Activated CD8-positive, alpha-beta memory T cell treated with anti-CD3 and anti-CD28 coated beads, Interleukin-2, amount 50 U/mL, for 24 hours (primary cell): ENCODE data around the gene CHRNA9.
"Not testable (repeated sequence)": the region's sequence is repeated elsewhere in the genome, so short reads cannot be mapped to it uniquely, and the experiment has no call there.

Source experiments
- DNase-seq: peaks from one replicate; pipeline ENCODE4 v3.0.0-alpha.2; 2020; ENCODE audit errors: extremely low read depth

The CHRNA9 gene

GRCh38 chr4:40388239-40388638 lies 53.1 kb downstream of the CHRNA9 start:
- no peak for DNase-seq

GRCh38 chr4:40389986-40390385 lies 54.9 kb downstream of the CHRNA9 start:
- DNase-seq: no peak

GRCh38 chr4:40392241-40392640 lies 57.1 kb downstream of the CHRNA9 start:
- not testable (repeated sequence) for DNase-seq

GRCh38 chr4:40394236-40394635 lies 59.1 kb downstream of the CHRNA9 start:
- DNase-seq: no peak

GRCh38 chr4:40395166-40395900 lies 60.2 kb downstream of the CHRNA9 start:
- no peak for DNase-seq

- DNase-seq: no peak
Observed at GRCh38 chr4:40395908-40396793, 61.0 kb downstream of the CHRNA9 start.

- no peak for DNase-seq
Observed at GRCh38 chr4:40399578-40399977, 64.4 kb downstream of the CHRNA9 start.

GRCh38 chr4:40401096-40401495 lies 66.0 kb downstream of the CHRNA9 start:
- no peak for DNase-seq

GRCh38 chr4:40401631-40402030 lies 66.5 kb downstream of the CHRNA9 start:
- no peak for DNase-seq

- DNase-seq: no peak
Observed at GRCh38 chr4:40402556-40402955, 67.4 kb downstream of the CHRNA9 start.

GRCh38 chr4:40403081-40403480 lies 67.9 kb downstream of the CHRNA9 start:
- no peak for DNase-seq
